BLaER1 treated with 17β-estradiol and CSF1 and Interleukin-3, amounts not matched to agents 10 nM and 100 nM (cell line): ENCODE results near the gene SYT8.

Experiments used
- H3K27ac ChIP-seq, 11 experiments: shearing (Covaris generic); formaldehyde crosslinking; 2 replicates each; pipeline ENCODE4 v1.8.1; 2022
- H3K27me3 ChIP-seq, 11 experiments: shearing (Covaris generic); formaldehyde crosslinking; 2 replicates each; pipeline ENCODE4 v1.8.1; 2022
- H3K36me3 ChIP-seq, 11 experiments: shearing (Covaris generic); formaldehyde crosslinking; 2 replicates each; pipeline ENCODE4 v1.8.1; 2022
- H3K4me1 ChIP-seq, 10 experiments: shearing (Covaris generic); formaldehyde crosslinking; 2 replicates each; pipeline ENCODE4 v1.8.1; 2022
- H3K4me2 ChIP-seq, 11 experiments: shearing (Covaris generic); formaldehyde crosslinking; 2 replicates each; pipeline ENCODE4 v1.8.1; 2022
- H3K4me3 ChIP-seq, 10 experiments: shearing (Covaris generic); formaldehyde crosslinking; 2 replicates each; pipeline ENCODE4 v1.8.1; 2022
- H3K9ac ChIP-seq, 11 experiments: shearing (Covaris generic); formaldehyde crosslinking; 2 replicates each; pipeline ENCODE4 v1.8.1; 2022
- H3K9me3 ChIP-seq, 11 experiments: shearing (Covaris generic); formaldehyde crosslinking; replicated peaks in 1 of 11; 2 replicates each; pipeline ENCODE4 v1.8.1; 2022
- H4K20me1 ChIP-seq, 11 experiments: shearing (Covaris generic); formaldehyde crosslinking; 2 replicates each; pipeline ENCODE4 v1.8.1; 2022
- Cebpa-rat ChIP-seq, 11 experiments: shearing (Covaris generic); IDR thresholded peaks; 2 replicates each; pipeline ENCODE4 v1.8.1; 2022

Gene SYT8

GRCh38 chr11:1839204-1839923 lies 4.6 kb downstream of the SYT8 start:
- H3K27me3 ChIP-seq: peaks cover 0 to 6% (median 0%) of the 10 kb centered on the region in 11 experiments; a peak in 4 of 22 replicates
- H3K4me1 ChIP-seq: peaks cover 72 to 77% (median 75%) of the 10 kb centered on the region in 10 experiments
- no peaks in the 10 kb centered on the region for H3K9me3 ChIP-seq
- H4K20me1 ChIP-seq: peaks cover 0 to 14% (median 0%) of the 10 kb centered on the region in 11 experiments; a peak in 3 of 22 replicates
- peak overlapping the region; percentile 76 to 100 (median 97) for H3K4me2 ChIP-seq
- no peaks in the 10 kb centered on the region for H3K36me3 ChIP-seq
- TF ChIP-seq Cebpa-rat (IDR thresholded peaks at IDR 0.05): no peak
- H3K27ac ChIP-seq: peak overlapping the region; percentile 47 to 81 (median 75); a peak in 19 of 22 replicates
- H3K4me3 ChIP-seq: peak overlapping the region in 2 of 10 experiments; percentile 34 to 35; a peak in 3 of 20 replicates
- H3K9ac ChIP-seq: peak overlapping the region; percentile 50 to 69 (median 63); a peak in 19 of 22 replicates

DNA sequence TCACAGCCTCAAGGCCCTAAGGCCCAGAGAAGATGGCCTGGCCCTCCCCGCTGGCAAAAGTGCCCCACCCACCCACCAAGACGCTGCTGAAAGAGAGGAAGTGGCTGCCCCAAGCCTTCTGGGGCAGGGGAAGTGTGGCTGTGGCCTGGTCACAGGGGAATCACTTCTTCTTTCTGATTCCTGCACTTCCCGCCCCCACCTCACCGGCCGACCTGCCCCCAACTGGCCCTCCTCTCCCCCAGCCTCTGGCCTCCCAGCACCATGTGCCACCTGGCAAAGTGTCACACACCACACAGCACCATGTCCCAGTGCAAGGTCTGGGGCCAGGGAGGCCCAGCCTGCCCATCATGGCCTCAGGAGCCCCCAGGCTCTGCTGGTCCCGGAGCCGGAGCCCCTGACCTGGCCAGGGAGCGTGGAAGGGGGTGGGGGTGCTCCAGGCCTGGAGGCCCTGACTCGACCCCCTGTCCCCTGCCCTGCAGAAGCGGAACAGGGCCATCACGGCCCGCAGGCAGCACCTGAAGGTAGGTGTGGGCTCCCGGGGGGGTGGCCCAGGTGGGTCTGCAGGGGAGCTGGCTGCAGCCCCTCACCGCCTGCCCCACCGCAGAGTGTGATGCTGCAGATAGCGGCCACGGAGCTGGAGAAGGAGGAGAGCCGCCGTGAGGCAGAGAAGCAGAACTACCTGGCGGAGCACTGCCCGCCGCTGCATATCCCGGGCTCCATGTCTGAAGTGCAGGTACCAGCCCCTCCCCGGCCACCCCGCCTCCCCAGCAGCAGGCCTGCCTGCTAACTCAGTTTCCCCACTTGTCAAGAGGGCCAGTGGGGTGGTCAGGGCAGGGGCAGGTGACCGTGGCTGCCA lies 5.4 kb downstream of the SYT8 start:
- peak overlapping the region; percentile 80 to 100 (median 99) for H3K4me2 ChIP-seq
- H3K9ac ChIP-seq: peak overlapping the region; percentile 50 to 77 (median 66); a peak in 18 of 22 replicates
- no peak for TF ChIP-seq Cebpa-rat (IDR thresholded peaks at IDR 0.05)
- peak overlapping the region in 7 of 10 experiments; percentile 2 to 63 (median 41); a peak in 11 of 20 replicates for H3K4me3 ChIP-seq
- H3K27ac ChIP-seq: peak overlapping the region; percentile 47 to 81 (median 75); a peak in 19 of 22 replicates
- H3K9me3 ChIP-seq: no peaks in the 10 kb centered on the region
- H3K27me3 ChIP-seq: peaks cover 0 to 6% (median 0%) of the 10 kb centered on the region in 11 experiments; a peak in 4 of 22 replicates
- no peaks in the 10 kb centered on the region for H3K36me3 ChIP-seq
- H4K20me1 ChIP-seq: peaks cover 0 to 15% (median 0%) of the 10 kb centered on the region in 11 experiments; a peak in 3 of 22 replicates
- peaks cover 79 to 84% (median 83%) of the 10 kb centered on the region in 10 experiments for H3K4me1 ChIP-seq

DNA sequence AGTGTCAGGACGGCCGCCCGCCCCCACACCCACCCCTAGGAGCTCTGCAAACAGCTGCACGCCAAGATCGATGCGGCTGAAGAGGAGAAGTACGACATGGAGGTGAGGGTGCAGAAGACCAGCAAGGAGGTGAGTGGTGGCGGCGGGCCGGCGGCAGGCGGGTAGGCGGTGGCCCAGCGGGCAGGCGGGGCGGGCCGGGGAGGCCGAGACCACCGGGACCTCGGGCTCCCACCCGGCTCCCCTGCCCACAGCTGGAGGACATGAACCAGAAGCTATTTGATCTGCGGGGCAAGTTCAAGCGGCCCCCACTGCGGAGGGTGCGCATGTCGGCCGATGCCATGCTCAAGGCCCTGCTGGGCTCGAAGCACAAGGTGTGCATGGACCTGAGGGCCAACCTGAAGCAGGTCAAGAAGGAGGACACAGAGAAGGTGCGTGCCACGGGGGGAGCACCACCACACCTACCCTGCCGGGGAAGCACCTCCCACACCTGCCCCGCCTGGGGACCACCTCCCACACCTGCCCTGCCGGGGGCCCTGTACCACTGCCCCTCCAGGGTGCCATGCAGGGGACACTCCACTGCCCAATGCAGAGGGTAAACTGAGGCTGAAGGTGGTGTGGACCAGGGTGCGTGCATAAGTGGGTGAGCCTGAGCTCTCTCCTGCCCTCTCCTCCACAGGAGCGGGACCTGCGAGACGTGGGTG lies 6.1 kb downstream of the SYT8 start:
- Histone ChIP-seq H3K4me3 (peak overlapping the region in 2 of 10 experiments; percentile 48 to 63; a peak in 3 of 20 replicates), H3K4me2 (peak overlapping the region; percentile 80 to 100 (median 99)), H3K9ac (peak overlapping the region in 2 of 11 experiments; percentile 40 to 77; a peak in 2 of 22 replicates), H4K20me1 (peaks cover 0 to 15% (median 0%) of the 10 kb centered on the region in 11 experiments; a peak in 3 of 22 replicates), H3K36me3 (no peaks in the 10 kb centered on the region), H3K27me3 (peaks cover 0 to 6% (median 0%) of the 10 kb centered on the region in 11 experiments; a peak in 4 of 22 replicates), H3K9me3 (no peaks in the 10 kb centered on the region), H3K27ac (no peak overlapping the region), H3K4me1 (peaks cover 87 to 92% (median 91%) of the 10 kb centered on the region in 10 experiments)
- no peak for TF ChIP-seq Cebpa-rat (IDR thresholded peaks at IDR 0.05)

DNA sequence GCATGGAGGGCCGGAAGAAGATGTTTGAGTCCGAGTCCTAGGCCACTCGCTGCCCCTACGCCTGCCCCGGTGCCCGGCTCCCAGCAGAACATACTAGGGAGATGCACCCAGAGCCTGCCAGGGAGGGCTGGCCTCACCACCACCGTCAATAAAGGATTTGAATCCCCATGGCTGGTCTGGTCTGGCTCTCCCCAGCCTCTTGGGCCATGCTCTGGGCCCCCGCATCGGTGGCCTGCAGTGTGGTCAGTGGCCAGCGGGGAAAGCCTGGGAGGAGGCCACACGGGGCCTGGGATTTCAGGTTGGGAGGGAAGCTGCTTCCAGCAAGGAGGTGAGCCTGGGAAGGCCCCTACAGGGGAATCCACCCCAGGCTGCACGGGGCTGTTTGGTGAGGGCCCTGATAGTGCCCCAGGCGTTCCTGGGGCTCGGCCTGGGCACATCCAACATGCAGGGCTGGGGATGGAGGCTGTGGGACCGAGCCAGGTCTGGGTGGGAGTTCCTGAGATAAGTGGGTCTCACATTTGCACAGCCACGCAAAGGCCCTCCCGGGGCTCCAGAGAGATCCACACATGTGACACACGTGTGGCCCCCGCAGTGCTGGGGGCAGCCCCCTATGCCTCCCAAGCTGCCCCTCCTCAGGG lies 6.8 kb downstream of the SYT8 start:
- Histone ChIP-seq H3K27me3 (peaks cover 0 to 6% (median 0%) of the 10 kb centered on the region in 11 experiments; a peak in 4 of 22 replicates), H3K27ac (peak overlapping the region in 3 of 11 experiments; percentile 13 to 56 (median 34); a peak in 4 of 22 replicates), H3K4me2 (peak overlapping the region; percentile 80 to 100 (median 99)), H3K4me1 (peaks cover 92 to 99% (median 97%) of the 10 kb centered on the region in 10 experiments), H3K36me3 (no peaks in the 10 kb centered on the region), H4K20me1 (peaks cover 0 to 15% (median 0%) of the 10 kb centered on the region in 11 experiments; a peak in 3 of 22 replicates), H3K4me3 (no peak overlapping the region), H3K9ac (peak overlapping the region in 7 of 11 experiments; percentile 2 to 43 (median 40); a peak in 5 of 22 replicates), H3K9me3 (no peaks in the 10 kb centered on the region)
- TF ChIP-seq Cebpa-rat (IDR thresholded peaks at IDR 0.05): no peak

DNA sequence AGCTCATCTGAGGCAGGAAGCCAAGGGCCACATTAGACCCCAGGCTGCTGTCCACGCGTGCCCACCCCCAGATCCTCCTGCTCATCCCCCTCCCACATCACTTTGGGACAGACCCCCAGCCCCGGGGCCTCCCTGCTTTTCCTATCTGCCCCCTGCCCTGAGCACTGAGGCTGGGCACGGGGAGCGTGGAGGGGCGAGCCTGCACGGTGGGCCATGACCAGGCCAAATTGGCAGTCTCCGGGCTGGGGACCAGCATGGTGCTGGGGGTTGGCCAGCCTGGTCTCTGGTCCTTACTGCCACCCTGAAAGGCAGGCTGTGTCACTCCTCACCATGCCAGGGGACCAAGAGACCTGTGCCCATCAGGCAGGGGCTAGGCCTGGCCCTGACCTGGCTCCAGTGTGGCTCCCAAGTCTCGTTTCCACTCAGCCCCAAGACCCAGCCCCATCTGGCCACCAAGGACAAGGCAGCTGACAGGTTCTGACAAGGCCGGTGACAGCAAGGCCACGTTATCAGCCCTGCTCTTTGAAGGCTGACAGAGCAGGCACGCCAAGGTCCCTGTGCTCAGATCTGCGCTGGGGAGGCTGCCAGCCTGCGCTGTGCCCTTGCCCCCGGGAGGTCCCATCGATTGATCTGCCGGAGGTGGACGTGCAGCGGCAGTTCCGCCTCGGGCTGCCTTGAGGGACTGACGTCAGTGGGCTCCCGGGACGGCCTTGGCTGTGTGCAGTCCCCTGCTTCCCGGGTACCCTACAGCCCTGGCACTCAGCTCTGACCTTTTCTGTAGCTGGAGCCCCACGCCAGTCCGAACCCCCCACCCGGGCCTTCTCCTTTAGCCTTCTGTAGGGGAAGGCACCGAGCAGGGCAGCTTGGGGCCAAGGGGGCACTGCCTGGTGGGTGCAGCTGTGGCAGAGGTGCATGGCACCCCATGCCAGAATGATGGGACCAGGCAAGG lies 7.6 kb downstream of the SYT8 start:
- H3K9ac ChIP-seq: peak overlapping the region in 9 of 11 experiments; percentile 2 to 44 (median 24); a peak in 9 of 22 replicates
- peak overlapping the region; percentile 80 to 100 (median 99) for H3K4me2 ChIP-seq
- peak overlapping the region in 8 of 11 experiments; percentile 15 to 56 (median 30); a peak in 9 of 22 replicates for H3K27ac ChIP-seq

GRCh38 chr11:1843098-1843473 lies 8.3 kb downstream of the SYT8 start:
- Histone ChIP-seq H3K4me3 (no peak overlapping the region), H3K4me1 (peaks cover 87 to 100% (median 97%) of the 10 kb centered on the region in 10 experiments), H3K27ac (peak overlapping the region in 3 of 11 experiments; percentile 22 to 43 (median 28); a peak in 3 of 22 replicates), H3K9ac (peak overlapping the region in 3 of 11 experiments; percentile 2 to 7 (median 5); a peak in 2 of 22 replicates), H3K36me3 (no peaks in the 10 kb centered on the region), H3K27me3 (peaks cover 0 to 6% (median 0%) of the 10 kb centered on the region in 11 experiments; a peak in 4 of 22 replicates), H3K9me3 (no peaks in the 10 kb centered on the region), H4K20me1 (peaks cover 0 to 15% (median 0%) of the 10 kb centered on the region in 11 experiments; a peak in 3 of 22 replicates), H3K4me2 (peak overlapping the region; percentile 80 to 100 (median 99))
- TF ChIP-seq Cebpa-rat (IDR thresholded peaks at IDR 0.05): no peak

More for the DNA sequence above, 7.6 kb downstream of the SYT8 start:
- Histone ChIP-seq H3K36me3 (no peaks in the 10 kb centered on the region), H3K4me1 (peaks cover 87 to 100% (median 97%) of the 10 kb centered on the region in 10 experiments), H3K9me3 (no peaks in the 10 kb centered on the region), H3K27me3 (peaks cover 0 to 6% (median 0%) of the 10 kb centered on the region in 11 experiments; a peak in 4 of 22 replicates), H4K20me1 (peaks cover 0 to 15% (median 0%) of the 10 kb centered on the region in 11 experiments; a peak in 3 of 22 replicates), H3K4me3 (no peak overlapping the region)
- no peak for TF ChIP-seq Cebpa-rat (IDR thresholded peaks at IDR 0.05)
